Hair follicular keratinocyte (primary cell): ENCODE results near the gene RFPL4A. TPM values are rescaled to one million over a fixed set of nuclear protein-coding genes. Genes with fewer than 3 reads are reported as not detected.

Experiments
- total RNA-seq: library from RNA; depleted of rRNA; stranded (reverse); fragments of >200 nt; gene quantifications from 2 replicates; pipeline ENCODE4 v1.2.3, GENCODE V29; 2015

Gene RFPL4A
- not detected in 2 replicates for total RNA-seq

GRCh38 chr19:55758797-55759196, at the start of gene RFPL4A:
TSS of gene RFPL4A (plus strand) at chr19:55759097. CDS start at chr19:55761801, 2,704 bp downstream.

GRCh38 chr19:55738302-55738701, 20.6 kb upstream of the RFPL4A start, which contains the start of gene NLRP9:
TSS of gene NLRP9 (minus strand) at chr19:55738402. CDS start at chr19:55738374, 28 bp downstream.

DNA sequence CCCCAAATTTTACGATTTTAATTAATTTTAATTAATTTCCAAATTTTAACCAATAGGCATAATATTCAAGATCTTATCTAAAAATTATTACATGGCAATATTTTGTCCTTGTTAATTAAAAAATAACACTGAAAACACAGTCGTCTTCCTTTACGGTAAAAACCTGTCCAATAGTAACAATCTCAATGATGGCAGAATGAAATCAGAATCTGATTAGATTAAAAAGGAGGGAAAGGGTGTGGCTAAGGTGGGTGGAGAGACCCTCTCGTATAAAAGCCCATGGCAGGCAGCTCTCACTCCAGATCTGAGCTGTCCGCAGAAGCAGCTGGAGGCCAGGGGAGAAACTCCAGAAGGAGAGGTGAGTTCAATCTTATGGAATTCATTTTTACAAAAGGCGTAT, 9.9 kb downstream of the RFPL4A start, which contains the start of gene RFPL4AL1:
TSS of gene RFPL4AL1 (plus strand) at position 301 of the 400 bp plus-strand sequence. CDS start 2,687 bp downstream, outside the sequence.

Other genes with a start within 250 kb of the RFPL4A start
- not detected in 2 replicates for gene SBK2, start 222.0 kb upstream of the RFPL4A start, total RNA-seq
- gene SBK3, start 213.6 kb upstream of the RFPL4A start, total RNA-seq, result not detected in 2 replicates
- gene ZNF579, start 178.2 kb upstream of the RFPL4A start, total RNA-seq, result 4.7 and 6.6 TPM in 2 replicates
- 6.9 and 7.9 TPM in 2 replicates for gene FIZ1, start 159.6 kb upstream of the RFPL4A start, total RNA-seq
- gene ZNF524, start 158.8 kb upstream of the RFPL4A start, total RNA-seq, result 20.2 and 24.9 TPM in 2 replicates
- gene ZNF865, start 153.4 kb upstream of the RFPL4A start, total RNA-seq, result 2.7 and 3.7 TPM in 2 replicates
- 2.3 and 3.2 TPM in 2 replicates for gene ZNF784, start 134.5 kb upstream of the RFPL4A start, total RNA-seq
- gene ZNF580, start 118.1 kb upstream of the RFPL4A start, total RNA-seq, result 8.0 and 8.3 TPM in 2 replicates
- gene ZNF581, start 115.4 kb upstream of the RFPL4A start, total RNA-seq, result 20.5 and 40.1 TPM in 2 replicates
- gene CCDC106, start 110.9 kb upstream of the RFPL4A start, total RNA-seq, result 7.1 and 7.3 TPM in 2 replicates
- gene U2AF2, start 104.1 kb upstream of the RFPL4A start, total RNA-seq, result 96.4 and 163 TPM in 2 replicates
- gene EPN1, start 83.9 kb upstream of the RFPL4A start, total RNA-seq, result 107 and 117 TPM in 2 replicates
- not detected in 2 replicates for gene NLRP9, start 20.7 kb upstream of the RFPL4A start, total RNA-seq
- gene RFPL4AL1, start 10.0 kb downstream of the RFPL4A start, total RNA-seq, result not detected in 2 replicates
- not detected in 2 replicates for gene NLRP11, start 72.9 kb downstream of the RFPL4A start, total RNA-seq
- gene NLRP4, start 77.4 kb downstream of the RFPL4A start, total RNA-seq, result not detected in 2 replicates
- not detected in 2 replicates for gene NLRP13, start 173.2 kb downstream of the RFPL4A start, total RNA-seq
- gene NLRP8, start 188.7 kb downstream of the RFPL4A start, total RNA-seq, result not detected in 2 replicates
- gene NLRP5, start 227.7 kb downstream of the RFPL4A start, total RNA-seq, result not detected in 2 replicates